Measurements from ENCODE around the gene HMX3. TPM values are rescaled to one million over a fixed set of nuclear protein-coding genes. Genes with fewer than 3 reads are reported as not detected.
A peak's percentile ranks its signal among the peaks of the same experiment; 100 is the strongest.

The HMX3 gene
- total and polyA plus RNA-seq, 8 donors = 0.37 TPM; not detected in 7

DNA sequence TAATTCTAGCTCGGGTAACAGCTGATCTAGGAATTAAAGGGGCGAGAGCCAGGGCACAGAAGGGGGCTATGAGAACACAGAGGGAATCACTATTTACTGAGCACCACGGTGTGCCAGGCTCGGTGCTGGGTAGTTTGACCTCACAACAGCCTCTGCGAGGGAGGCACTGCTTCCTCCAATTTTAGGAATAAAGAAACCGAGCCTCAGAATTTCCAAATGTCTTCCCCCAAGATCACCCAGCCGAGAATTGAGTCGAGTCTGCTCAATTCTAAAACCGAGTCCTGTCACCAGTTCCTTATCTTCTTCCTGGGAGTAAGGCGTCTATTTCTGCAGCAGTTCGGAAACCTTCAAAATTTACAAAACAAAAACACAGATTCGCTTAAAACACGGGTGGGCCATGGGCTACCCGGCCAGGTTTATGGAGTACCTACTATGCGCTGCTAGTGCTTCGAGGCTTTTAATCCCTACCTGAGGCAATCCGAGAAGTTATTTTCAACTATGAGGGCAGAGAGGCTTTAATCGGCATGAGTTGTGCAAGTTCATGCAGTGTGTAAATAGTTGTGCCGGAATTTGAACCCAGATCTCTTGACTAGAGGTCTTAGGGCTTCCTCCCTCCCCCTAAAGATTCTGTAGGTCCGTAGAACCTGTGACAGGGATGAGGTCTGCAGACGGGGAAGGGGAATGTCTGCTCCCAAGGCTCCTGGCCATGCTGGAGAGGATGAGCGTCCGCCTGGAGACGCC lies 11.3 kb downstream of the HMX3 start:
- intact Hi-C loops (cut with DNase I; ENCODE audit: low total_unique reads) = no loop called here
- H3K27ac ChIP-seq = no peak overlapping the region
- no peak for DNase-seq
- H3K27me3 ChIP-seq = peaks cover 90 to 100% (median 100%) of the 10 kb centered on the region in 3 donors
- TF ChIP-seq POLR2A (IDR thresholded peaks at IDR 0.05) = no peak
- WGBS, 5 donors = 9 to 15% (median 14%) methylated on average over 24 of the region's 24 CpGs
- no peaks in the 10 kb centered on the region for H3K36me3 ChIP-seq
- H3K9me3 ChIP-seq = no peaks in the 10 kb centered on the region
- peaks cover 11 to 82% (median 60%) of the 10 kb centered on the region in 4 donors for H3K4me1 ChIP-seq
- no peak overlapping the region for H3K4me3 ChIP-seq

DNA sequence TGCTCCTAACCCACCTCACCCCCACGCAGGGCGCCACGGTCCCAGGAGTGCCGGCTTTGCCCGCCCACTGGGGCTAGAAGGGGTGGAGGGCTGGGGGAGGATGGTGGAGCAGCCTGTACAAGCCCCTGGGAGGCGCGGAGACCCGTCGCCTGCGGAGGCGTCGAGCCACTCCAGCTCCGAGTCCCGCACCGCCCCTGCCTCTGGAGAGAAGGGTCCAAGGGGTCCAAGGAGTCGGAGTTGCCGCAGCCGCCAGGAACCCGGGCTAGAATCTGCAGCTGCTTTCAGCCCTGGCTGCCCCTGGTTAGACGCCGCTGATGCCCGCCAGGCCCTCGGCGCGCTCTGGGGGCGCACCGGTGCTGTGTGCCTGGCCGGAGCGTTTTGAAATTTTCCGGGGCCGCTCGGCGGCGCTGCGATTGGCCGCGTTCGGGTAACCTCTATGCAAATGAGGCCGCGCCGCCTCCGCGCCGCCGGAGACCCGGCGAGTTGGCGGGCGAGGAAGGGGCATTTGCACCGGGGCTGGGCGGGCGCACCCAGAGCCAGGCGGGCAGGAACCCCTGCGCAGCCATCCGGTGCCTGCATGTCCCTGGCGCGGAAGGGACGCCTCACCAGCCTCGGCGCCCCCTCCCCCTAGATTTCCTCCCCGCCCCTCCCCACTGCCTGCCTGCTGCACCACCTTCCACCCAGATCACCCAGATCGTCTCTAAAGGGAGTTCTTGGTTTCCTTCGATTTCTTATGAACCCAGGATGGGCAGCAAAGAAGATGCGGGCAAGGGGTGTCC lies 12.1 kb downstream of the HMX3 start, which contains the start of gene HMX2:
TSS of gene HMX2 (plus strand) at position 502 of the 779 bp plus-strand sequence. CDS start at position 745, 243 bp downstream.
- peak within 1 kb of the TSS; percentile 7 to 43 (median 10) for H3K4me3 ChIP-seq

GRCh38 chr10:123148414-123149161 lies 12.8 kb downstream of the HMX3 start:
- H3K4me3 ChIP-seq = peak overlapping the region; percentile 7 to 43 (median 10)

More for the DNA sequence above, 12.1 kb downstream of the HMX3 start, which contains the start of gene HMX2:
- peaks cover 11 to 75% (median 54%) of the 10 kb centered on the region in 4 donors for H3K4me1 ChIP-seq
- TF ChIP-seq POLR2AphosphoS5 (IDR thresholded peaks at IDR 0.05) (no peak), POLR2A (IDR thresholded peaks at IDR 0.05) (no peak), EP300 (IDR thresholded peaks at IDR 0.05) (no peak)
- TF ChIP-seq, protein P1, sequence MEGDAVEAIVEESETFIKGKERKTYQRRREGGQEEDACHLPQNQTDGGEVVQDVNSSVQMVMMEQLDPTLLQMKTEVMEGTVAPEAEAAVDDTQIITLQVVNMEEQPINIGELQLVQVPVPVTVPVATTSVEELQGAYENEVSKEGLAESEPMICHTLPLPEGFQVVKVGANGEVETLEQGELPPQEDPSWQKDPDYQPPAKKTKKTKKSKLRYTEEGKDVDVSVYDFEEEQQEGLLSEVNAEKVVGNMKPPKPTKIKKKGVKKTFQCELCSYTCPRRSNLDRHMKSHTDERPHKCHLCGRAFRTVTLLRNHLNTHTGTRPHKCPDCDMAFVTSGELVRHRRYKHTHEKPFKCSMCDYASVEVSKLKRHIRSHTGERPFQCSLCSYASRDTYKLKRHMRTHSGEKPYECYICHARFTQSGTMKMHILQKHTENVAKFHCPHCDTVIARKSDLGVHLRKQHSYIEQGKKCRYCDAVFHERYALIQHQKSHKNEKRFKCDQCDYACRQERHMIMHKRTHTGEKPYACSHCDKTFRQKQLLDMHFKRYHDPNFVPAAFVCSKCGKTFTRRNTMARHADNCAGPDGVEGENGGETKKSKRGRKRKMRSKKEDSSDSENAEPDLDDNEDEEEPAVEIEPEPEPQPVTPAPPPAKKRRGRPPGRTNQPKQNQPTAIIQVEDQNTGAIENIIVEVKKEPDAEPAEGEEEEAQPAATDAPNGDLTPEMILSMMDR (IDR thresholded peaks at IDR 0.05) = no peak
- peaks cover 83 to 100% (median 100%) of the 10 kb centered on the region in 3 donors for H3K27me3 ChIP-seq
- intact Hi-C loops (cut with DNase I; ENCODE audit: low total_unique reads) = no loop called here
- no peaks in the 10 kb centered on the region for H3K36me3 ChIP-seq
- no peaks in the 10 kb centered on the region for H3K9me3 ChIP-seq
- H3K27ac ChIP-seq = no peak within 1 kb of the TSS
- DNase-seq = peak in 1 of 2 donors; percentile 56
- WGBS, 5 donors = 2 to 8% (median 3%) methylated on average over 21 to 64 of the region's 64 CpGs

DNA sequence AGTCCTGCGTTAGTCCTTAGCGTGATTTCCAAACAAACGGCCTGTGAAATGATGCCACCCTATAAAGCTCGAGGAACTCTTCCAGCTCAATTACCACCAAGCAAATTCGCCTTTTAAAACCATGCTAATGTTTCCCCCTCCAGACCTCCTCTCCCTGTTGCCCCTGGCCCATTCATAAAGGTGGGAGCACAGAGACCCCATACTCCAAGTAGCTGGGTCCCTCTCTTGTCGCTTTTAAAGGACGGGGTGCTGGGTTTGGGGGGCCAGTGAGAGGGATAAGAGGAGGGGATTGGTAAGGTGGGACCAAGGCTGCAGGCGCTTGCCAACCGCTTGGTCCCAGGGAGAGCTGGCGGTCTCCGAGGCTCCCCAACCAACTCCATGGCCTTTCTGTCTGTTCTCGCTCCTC lies 13.4 kb downstream of the HMX3 start:
- DNase-seq = no peak
- peaks cover 11 to 76% (median 50%) of the 10 kb centered on the region in 4 donors for H3K4me1 ChIP-seq
- 5 to 10% (median 7%) methylated on average over 12 of the region's 12 CpGs for WGBS, 5 donors
- H3K27me3 ChIP-seq = peaks cover 71 to 95% (median 89%) of the 10 kb centered on the region in 3 donors
- H3K27ac ChIP-seq = no peak overlapping the region
- no peaks in the 10 kb centered on the region for H3K36me3 ChIP-seq
- H3K9me3 ChIP-seq = no peaks in the 10 kb centered on the region
- H3K4me3 ChIP-seq = peak overlapping the region in 3 of 4 donors; percentile 30 to 54 (median 49)
- TF ChIP-seq, protein P1 (IDR thresholded peaks at IDR 0.05) = no peak
- TF ChIP-seq POLR2AphosphoS5 (IDR thresholded peaks at IDR 0.05) = no peak
- intact Hi-C loops (cut with DNase I; ENCODE audit: low total_unique reads) = no loop called here

More at GRCh38 chr10:123148414-123149161, 12.8 kb downstream of the HMX3 start:
- no peak for TF ChIP-seq EP300 (IDR thresholded peaks at IDR 0.05)
- TF ChIP-seq, protein P1 (IDR thresholded peaks at IDR 0.05) = no peak
- TF ChIP-seq POLR2AphosphoS5 (IDR thresholded peaks at IDR 0.05) = no peak
- H3K36me3 ChIP-seq = no peaks in the 10 kb centered on the region
- DNase-seq = no peak
- H3K9me3 ChIP-seq = no peaks in the 10 kb centered on the region
- peaks cover 11 to 75% (median 50%) of the 10 kb centered on the region in 4 donors for H3K4me1 ChIP-seq
- intact Hi-C loops (cut with DNase I; ENCODE audit: low total_unique reads) = no loop called here
- 2 to 6% (median 4%) methylated on average over 28 to 55 of the region's 55 CpGs for WGBS, 5 donors
- H3K27me3 ChIP-seq = peaks cover 77 to 100% (median 94%) of the 10 kb centered on the region in 3 donors
- H3K27ac ChIP-seq = no peak overlapping the region
